GM10266 (cell line): ENCODE results near the gene KIF20B.
A peak's percentile ranks its signal among the peaks of the same experiment; 100 is the strongest.
"Not testable (repeated sequence)": the region's sequence is repeated elsewhere in the genome, so short reads cannot be mapped to it uniquely, and the experiment has no call there.

Experiments used
- DNase-seq: peaks from one replicate; pipeline ENCODE4 v3.0.0; 2012; ENCODE audit errors: extremely low spot score
- CTCF ChIP-seq: IDR thresholded peaks from 2 replicates; pipeline ENCODE4 v1.5.1; 2012; ENCODE audit warnings: mild to moderate bottlenecking, low read depth; ENCODE audit not compliant: control insufficient read depth, insufficient read depth; ENCODE audit errors: missing control alignments

Gene KIF20B

GRCh38 chr10:89738551-89739209, 37.3 kb downstream of the KIF20B start:
- no peak for TF ChIP-seq CTCF
- DNase-seq, result peak; percentile 38

- no peak for DNase-seq
- TF ChIP-seq CTCF, result no peak
Measured at GRCh38 chr10:89741126-89741762, 39.9 kb downstream of the KIF20B start.

- DNase-seq, result no peak
- TF ChIP-seq CTCF, result no peak
Measured at GRCh38 chr10:89744026-89744425, 42.6 kb downstream of the KIF20B start.

GRCh38 chr10:89745903-89746302, 44.5 kb downstream of the KIF20B start:
- no peak for DNase-seq
- no peak for TF ChIP-seq CTCF

- no peak for DNase-seq
- no peak for TF ChIP-seq CTCF
Measured at GRCh38 chr10:89750441-89750840, 49.1 kb downstream of the KIF20B start.

- no peak for DNase-seq
- no peak for TF ChIP-seq CTCF
Measured at GRCh38 chr10:89755374-89755773, 54.0 kb downstream of the KIF20B start.

GRCh38 chr10:89759531-89759930, 58.1 kb downstream of the KIF20B start:
- DNase-seq, result no peak
- no peak for TF ChIP-seq CTCF

GRCh38 chr10:89763671-89764070, 62.3 kb downstream of the KIF20B start:
- not testable (repeated sequence) for DNase-seq
